BLaER1 treated with 17β-estradiol and CSF1 and Interleukin-3, amounts not matched to agents 10 nM and 100 nM (cell line): Measurements from ENCODE around the gene DNAJC5.

ENCODE experiments used
- H3K27ac ChIP-seq, 11 experiments: shearing (Covaris generic); formaldehyde crosslinking; 2 replicates each; pipeline ENCODE4 v1.8.1; 2022
- H3K27me3 ChIP-seq, 11 experiments: shearing (Covaris generic); formaldehyde crosslinking; 2 replicates each; pipeline ENCODE4 v1.8.1; 2022
- H3K36me3 ChIP-seq, 11 experiments: shearing (Covaris generic); formaldehyde crosslinking; 2 replicates each; pipeline ENCODE4 v1.8.1; 2022
- H3K4me1 ChIP-seq, 10 experiments: shearing (Covaris generic); formaldehyde crosslinking; 2 replicates each; pipeline ENCODE4 v1.8.1; 2022
- H3K4me2 ChIP-seq, 11 experiments: shearing (Covaris generic); formaldehyde crosslinking; 2 replicates each; pipeline ENCODE4 v1.8.1; 2022
- H3K4me3 ChIP-seq, 10 experiments: shearing (Covaris generic); formaldehyde crosslinking; 2 replicates each; pipeline ENCODE4 v1.8.1; 2022
- H3K9ac ChIP-seq, 11 experiments: shearing (Covaris generic); formaldehyde crosslinking; 2 replicates each; pipeline ENCODE4 v1.8.1; 2022
- H3K9me3 ChIP-seq, 11 experiments: shearing (Covaris generic); formaldehyde crosslinking; replicated peaks in 1 of 11; 2 replicates each; pipeline ENCODE4 v1.8.1; 2022
- H4K20me1 ChIP-seq, 11 experiments: shearing (Covaris generic); formaldehyde crosslinking; 2 replicates each; pipeline ENCODE4 v1.8.1; 2022
- Cebpa-rat ChIP-seq, 11 experiments: shearing (Covaris generic); IDR thresholded peaks; 2 replicates each; pipeline ENCODE4 v1.8.1; 2022

The DNAJC5 gene

DNA sequence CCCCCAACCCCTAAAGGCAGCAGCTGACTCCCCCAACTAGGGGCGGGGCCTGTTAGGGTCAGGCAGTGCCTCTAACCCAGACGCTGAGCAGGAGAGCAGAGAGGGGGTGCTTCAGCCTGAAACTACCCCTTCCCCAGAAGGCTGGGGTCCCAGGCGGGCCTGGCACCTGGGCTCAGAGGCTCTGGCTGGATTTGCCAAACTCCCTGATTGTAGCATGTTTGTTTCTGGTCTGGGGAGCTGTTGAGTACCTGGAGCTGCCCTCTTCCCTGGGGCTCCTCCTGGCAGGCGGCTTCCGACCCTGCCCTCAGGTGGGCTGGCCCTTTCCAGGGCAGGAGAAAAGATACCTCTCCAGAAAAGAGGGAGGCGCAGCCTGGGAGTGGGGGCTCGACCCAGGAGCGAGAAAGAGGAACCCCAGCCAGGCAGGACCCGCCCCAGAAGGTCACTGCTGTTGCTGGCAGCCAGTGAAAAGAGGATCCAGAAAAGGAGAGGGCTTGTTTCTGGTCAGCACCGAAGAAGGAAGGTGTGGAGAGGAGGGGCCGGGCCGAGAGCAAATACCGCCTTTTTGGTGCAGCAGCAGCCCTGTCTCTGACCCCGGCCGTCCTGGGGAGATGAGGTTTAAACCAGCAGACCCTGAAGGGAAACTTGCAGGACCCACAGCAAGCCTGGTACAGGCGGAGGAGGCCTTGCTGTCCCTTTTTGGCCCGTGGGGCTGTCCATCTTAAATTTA lies 34.4 kb upstream of the DNAJC5 start:
- H3K9ac ChIP-seq = peak overlapping the region; percentile 4 to 74 (median 41); a peak in 14 of 22 replicates
- no peaks in the 10 kb centered on the region for H3K27me3 ChIP-seq
- H4K20me1 ChIP-seq = peaks cover 0 to 32% (median 0%) of the 10 kb centered on the region in 11 experiments; a peak in 7 of 22 replicates
- H3K4me2 ChIP-seq = peak overlapping the region; percentile 80 to 99 (median 96); a peak in 21 of 22 replicates
- H3K4me3 ChIP-seq = peak overlapping the region in 2 of 10 experiments; percentile 13 to 21; a peak in 3 of 20 replicates
- H3K4me1 ChIP-seq = peaks cover 66 to 84% (median 78%) of the 10 kb centered on the region in 10 experiments
- no peak for TF ChIP-seq Cebpa-rat (IDR thresholded peaks at IDR 0.05)
- no peaks in the 10 kb centered on the region for H3K9me3 ChIP-seq
- peak overlapping the region in 7 of 11 experiments; percentile 28 to 56 (median 49); a peak in 13 of 22 replicates for H3K27ac ChIP-seq
- H3K36me3 ChIP-seq = peaks cover 16 to 22% (median 18%) of the 10 kb centered on the region in 11 experiments

DNA sequence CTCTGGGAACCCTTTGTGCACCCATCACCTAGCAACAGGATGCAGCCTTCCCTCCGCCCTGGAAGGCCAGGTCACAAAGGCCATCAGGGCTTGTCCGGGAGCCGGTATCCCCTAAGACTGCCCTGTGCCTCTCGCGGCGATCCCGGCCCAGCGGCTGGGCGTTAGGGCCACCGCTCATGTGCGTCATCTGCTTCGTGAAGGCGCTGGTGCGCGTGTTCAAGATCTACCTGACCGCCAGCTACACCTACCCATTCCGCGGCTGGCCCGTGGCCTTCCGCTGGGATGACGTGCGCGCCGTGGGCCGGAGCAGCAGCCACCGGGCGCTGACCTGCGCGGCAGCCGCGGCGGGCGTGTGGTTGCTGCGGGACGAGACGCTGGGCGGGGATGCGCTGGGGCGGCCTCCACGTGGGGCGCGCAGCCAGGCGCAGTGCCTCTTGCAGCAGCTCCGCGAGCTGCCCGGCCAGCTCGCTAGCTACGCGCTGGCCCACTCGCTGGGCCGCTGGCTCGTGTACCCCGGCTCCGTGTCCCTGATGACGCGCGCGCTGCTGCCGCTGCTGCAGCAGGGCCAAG lies 33.5 kb upstream of the DNAJC5 start, which contains the start of gene ABHD16B:
ABHD16B (plus strand) TSS at position 134 of the 570 bp plus-strand sequence; CDS start at position 177, 43 bp downstream.
- Histone ChIP-seq H3K27me3 (no peaks in the 10 kb centered on the region), H4K20me1 (peaks cover 0 to 32% (median 5%) of the 10 kb centered on the region in 11 experiments; a peak in 8 of 22 replicates), H3K4me3 (peak within 1 kb of the TSS in 2 of 10 experiments; percentile 13 to 21; a peak in 3 of 20 replicates), H3K4me2 (peak within 1 kb of the TSS; percentile 80 to 99 (median 96); a peak in 21 of 22 replicates), H3K9ac (peak within 1 kb of the TSS; percentile 4 to 74 (median 41); a peak in 14 of 22 replicates), H3K36me3 (peaks cover 17 to 24% (median 21%) of the 10 kb centered on the region in 11 experiments), H3K4me1 (peaks cover 64 to 81% (median 73%) of the 10 kb centered on the region in 10 experiments), H3K9me3 (no peaks in the 10 kb centered on the region), H3K27ac (peak within 1 kb of the TSS in 8 of 11 experiments; percentile 7 to 56 (median 48); a peak in 13 of 22 replicates)
- no peak for TF ChIP-seq Cebpa-rat (IDR thresholded peaks at IDR 0.05)

DNA sequence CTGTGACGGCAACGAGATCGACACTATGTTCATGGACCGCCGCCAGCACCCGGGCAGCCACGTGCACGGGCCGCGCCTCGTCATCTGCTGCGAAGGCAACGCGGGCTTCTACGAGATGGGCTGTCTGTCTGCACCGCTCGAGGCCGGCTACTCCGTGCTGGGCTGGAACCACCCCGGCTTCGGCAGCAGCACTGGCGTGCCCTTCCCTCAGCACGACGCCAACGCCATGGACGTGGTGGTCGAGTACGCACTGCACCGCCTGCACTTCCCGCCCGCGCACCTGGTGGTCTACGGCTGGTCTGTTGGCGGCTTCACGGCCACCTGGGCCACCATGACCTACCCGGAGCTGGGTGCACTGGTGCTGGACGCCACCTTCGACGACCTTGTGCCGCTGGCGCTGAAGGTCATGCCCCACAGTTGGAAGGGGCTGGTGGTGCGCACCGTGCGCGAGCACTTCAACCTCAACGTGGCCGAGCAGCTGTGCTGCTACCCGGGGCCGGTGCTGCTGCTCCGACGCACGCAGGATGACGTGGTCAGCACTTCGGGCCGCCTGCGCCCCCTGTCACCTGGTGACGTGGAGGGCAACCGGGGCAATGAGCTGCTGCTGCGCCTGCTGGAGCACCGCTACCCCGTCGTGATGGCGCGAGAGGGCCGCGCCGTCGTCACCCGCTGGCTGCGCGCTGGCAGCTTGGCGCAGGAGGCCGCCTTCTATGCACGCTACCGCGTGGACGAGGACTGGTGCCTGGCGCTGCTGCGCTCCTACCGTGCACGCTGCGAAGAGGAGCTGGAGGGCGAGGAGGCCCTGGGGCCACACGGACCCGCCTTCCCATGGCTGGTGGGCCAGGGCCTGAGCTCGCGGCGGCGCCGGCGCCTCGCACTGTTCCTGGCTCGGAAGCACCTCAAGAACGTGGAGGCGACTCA lies 32.7 kb upstream of the DNAJC5 start:
- Histone ChIP-seq H3K27ac (peak overlapping the region in 2 of 11 experiments; percentile 13 to 55; a peak in 3 of 22 replicates), H3K9me3 (no peaks in the 10 kb centered on the region), H3K4me2 (peak overlapping the region in 5 of 11 experiments; percentile 80 to 99 (median 98); a peak in 10 of 22 replicates), H3K9ac (no peak overlapping the region; a peak in 1 of 22 replicates), H3K4me1 (peaks cover 64 to 81% (median 73%) of the 10 kb centered on the region in 10 experiments), H3K36me3 (peaks cover 23 to 32% (median 29%) of the 10 kb centered on the region in 11 experiments), H4K20me1 (peaks cover 0 to 32% (median 13%) of the 10 kb centered on the region in 11 experiments; a peak in 9 of 22 replicates), H3K27me3 (no peaks in the 10 kb centered on the region), H3K4me3 (no peak overlapping the region)
- TF ChIP-seq Cebpa-rat (IDR thresholded peaks at IDR 0.05) = no peak

DNA sequence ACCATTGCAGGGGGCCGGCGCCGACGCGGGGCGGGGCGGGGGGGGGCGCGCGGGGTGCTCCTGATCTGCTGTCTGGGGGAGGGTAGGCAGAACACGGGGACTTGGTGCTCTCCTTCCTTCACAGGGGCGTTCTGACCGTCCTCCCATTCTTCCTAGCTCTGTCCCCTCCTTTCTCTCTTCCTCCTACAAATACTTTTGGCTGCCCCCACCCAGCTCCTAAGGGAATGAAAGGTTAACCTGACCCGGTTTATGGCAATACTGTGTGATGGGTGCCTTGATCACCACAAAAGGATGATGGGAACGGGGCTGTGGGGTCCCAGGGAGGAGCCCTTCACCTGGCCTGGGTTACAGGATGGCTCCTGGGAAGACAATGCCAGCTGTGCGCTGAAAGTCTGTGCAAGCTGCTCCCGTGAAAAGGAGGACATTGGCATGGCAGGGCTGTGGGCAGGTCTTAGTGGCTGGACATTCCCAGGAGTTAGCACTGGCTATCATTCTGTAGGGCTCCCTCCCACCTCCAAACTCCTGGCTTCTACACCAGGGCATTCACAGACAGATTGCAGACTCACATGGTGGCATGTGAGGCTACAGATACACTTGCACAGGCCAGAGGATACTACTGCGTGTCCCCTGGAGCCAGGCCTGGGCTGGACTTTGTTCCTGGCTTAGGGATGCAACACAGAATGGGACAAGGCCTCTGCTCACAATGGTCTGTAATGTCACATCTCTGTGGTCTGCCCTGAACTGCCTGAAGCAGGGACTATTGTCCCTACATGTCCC lies 31.7 kb upstream of the DNAJC5 start:
- H3K9ac ChIP-seq = peak overlapping the region; percentile 94 to 99 (median 97)
- peak overlapping the region; percentile 82 to 99 (median 96) for H3K27ac ChIP-seq

DNA sequence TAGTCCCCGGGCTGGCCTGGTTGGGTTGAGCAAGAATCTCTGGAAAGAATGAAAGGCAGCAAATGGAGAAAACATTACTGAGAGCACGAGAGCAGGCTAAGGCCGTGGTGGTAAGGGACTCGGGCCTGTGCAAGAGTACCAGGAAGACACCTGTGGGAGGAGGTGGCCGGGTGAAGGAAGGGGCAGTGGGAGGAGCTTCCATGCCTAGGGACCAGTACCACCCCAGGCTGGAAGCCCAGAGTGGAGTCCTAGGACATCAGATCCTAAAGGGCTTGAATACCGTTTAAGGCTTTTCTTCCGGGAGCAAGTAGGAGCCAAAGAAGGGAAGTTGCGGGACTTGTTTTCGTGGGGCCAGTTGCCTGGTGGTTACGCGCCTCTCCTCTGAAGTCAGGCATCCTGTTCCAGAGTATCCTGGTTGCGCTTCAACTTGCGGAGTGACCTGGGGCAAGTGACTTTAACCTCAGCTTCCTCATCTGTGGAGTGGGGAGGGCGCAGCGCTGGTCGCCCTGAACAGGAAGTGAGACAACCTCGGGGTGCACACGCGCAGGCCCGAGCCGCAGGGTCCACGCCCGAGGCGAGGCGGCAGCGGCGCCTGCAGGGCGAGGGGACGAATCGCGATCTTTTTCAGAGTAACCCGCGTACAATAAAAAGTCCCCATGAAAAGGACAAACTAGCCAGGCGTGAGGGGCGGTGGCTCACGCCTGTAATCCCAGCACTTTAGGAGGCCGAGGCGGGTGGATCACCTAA lies 31.0 kb upstream of the DNAJC5 start:
- H3K36me3 ChIP-seq = peaks cover 34 to 49% (median 46%) of the 10 kb centered on the region in 11 experiments
- H3K4me1 ChIP-seq = peaks cover 57 to 81% (median 72%) of the 10 kb centered on the region in 10 experiments
- no peaks in the 10 kb centered on the region for H3K27me3 ChIP-seq
- peak overlapping the region; percentile 82 to 99 (median 96) for H3K27ac ChIP-seq
- peak overlapping the region; percentile 78 to 99 (median 92) for H3K4me3 ChIP-seq
- H3K4me2 ChIP-seq = peak overlapping the region; percentile 85 to 98 (median 96)
- H3K9me3 ChIP-seq = no peaks in the 10 kb centered on the region
- peaks cover 0 to 38% (median 30%) of the 10 kb centered on the region in 11 experiments; a peak in 11 of 22 replicates for H4K20me1 ChIP-seq
- no peak for TF ChIP-seq Cebpa-rat (IDR thresholded peaks at IDR 0.05)
- peak overlapping the region; percentile 94 to 99 (median 97) for H3K9ac ChIP-seq

More for the DNA sequence above, 31.7 kb upstream of the DNAJC5 start:
- no peaks in the 10 kb centered on the region for H3K9me3 ChIP-seq
- H3K4me2 ChIP-seq = peak overlapping the region; percentile 85 to 98 (median 96)
- peaks cover 0 to 35% (median 22%) of the 10 kb centered on the region in 11 experiments; a peak in 11 of 22 replicates for H4K20me1 ChIP-seq
- H3K27me3 ChIP-seq = no peaks in the 10 kb centered on the region
- peaks cover 64 to 81% (median 73%) of the 10 kb centered on the region in 10 experiments for H3K4me1 ChIP-seq
- no peak for TF ChIP-seq Cebpa-rat (IDR thresholded peaks at IDR 0.05)
- H3K4me3 ChIP-seq = peak overlapping the region; percentile 78 to 99 (median 92)
- H3K36me3 ChIP-seq = peaks cover 26 to 42% (median 39%) of the 10 kb centered on the region in 11 experiments

DNA sequence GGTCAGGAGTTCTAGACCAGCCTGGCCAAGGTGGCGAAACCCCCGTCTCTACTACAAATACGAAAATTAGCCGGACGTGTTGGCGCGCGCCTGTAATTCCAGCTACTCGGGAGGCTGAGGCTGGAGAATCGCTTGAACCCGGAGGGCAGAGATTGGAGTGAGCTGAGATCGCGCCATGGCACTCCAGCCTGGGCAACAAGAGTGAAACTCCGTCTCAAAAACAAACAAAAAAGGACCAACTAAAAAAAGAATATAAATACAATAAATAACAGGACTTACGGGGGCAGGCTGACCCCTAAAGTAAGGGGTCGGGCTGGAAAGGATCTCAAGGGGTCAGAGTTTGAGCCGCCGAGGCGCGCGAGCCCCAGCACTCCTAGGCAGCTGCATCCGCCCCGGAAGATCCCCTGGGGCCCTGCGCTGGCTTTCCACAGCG lies 30.4 kb upstream of the DNAJC5 start:
- Histone ChIP-seq H3K4me2 (peak overlapping the region; percentile 85 to 98 (median 96)), H3K27ac (peak overlapping the region; percentile 79 to 99 (median 96)), H3K4me1 (peaks cover 51 to 81% (median 72%) of the 10 kb centered on the region in 10 experiments), H3K9ac (peak overlapping the region; percentile 94 to 99 (median 97)), H3K27me3 (no peaks in the 10 kb centered on the region), H3K36me3 (peaks cover 40 to 55% (median 52%) of the 10 kb centered on the region in 11 experiments), H4K20me1 (peaks cover 0 to 44% (median 33%) of the 10 kb centered on the region in 11 experiments; a peak in 11 of 22 replicates), H3K9me3 (no peaks in the 10 kb centered on the region), H3K4me3 (peak overlapping the region; percentile 78 to 99 (median 92))
- TF ChIP-seq Cebpa-rat (IDR thresholded peaks at IDR 0.05) = no peak
